Measurements from ENCODE around the gene JAML. TPM values are rescaled to one million over a fixed set of nuclear protein-coding genes. Genes with fewer than 3 reads are reported as not detected.
A peak's percentile ranks its signal among the peaks of the same experiment; 100 is the strongest.

JAML gene
- total and polyA plus RNA-seq, 2 of the 13 experiments (the other 11 are each of a cell fraction or from before 2014, with no cell fraction given) = 2.0 to 3.3 TPM

DNA sequence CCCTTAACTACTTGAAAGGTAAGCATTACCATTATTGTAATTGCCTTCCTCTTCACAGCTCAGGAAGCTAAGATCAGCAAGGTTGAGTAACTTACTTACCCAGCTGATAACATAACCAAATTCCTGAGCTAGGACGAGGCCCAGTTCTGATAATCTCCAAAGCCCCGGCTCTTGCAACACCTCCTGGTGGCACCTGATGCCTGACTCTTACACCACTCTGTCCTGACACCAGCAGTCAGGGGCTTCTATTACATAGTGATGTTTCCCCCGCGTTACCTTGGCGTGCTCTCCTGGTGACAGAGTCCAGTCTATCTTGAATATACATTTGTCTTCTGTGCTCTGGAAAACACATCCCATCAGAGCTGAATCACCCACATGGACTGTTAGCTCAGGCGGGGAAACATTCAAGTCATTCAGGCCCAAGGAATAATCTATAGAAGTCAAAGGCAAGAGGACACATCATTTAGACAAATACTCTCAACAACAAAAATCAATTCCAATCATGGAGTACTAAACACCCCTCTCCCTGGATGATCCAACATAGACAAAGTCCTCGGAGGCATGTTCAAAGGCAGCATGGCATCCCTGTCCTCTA is 12.6 kb downstream of the JAML start (continued):
- TF ChIP-seq ZNF12 (CRISPR knock-in tag; IDR thresholded peaks at IDR 0.05) (peak; percentile 94), ZNF724P (CRISPR knock-in tag; IDR thresholded peaks at IDR 0.05; ENCODE audit: borderline replicate concordance) (0 out of 2 replicates have a peak, but pooled peaks have one; percentile 15), FLYWCH1 (CRISPR knock-in tag; IDR thresholded peaks at IDR 0.05) (no peak; the same call in 1 of the 2 replicates), PHF5A (CRISPR knock-in tag; IDR thresholded peaks at IDR 0.05; ENCODE audit: low read depth, unreplicated experiment) (peak; percentile 21), ZNF670 (CRISPR knock-in tag; IDR thresholded peaks at IDR 0.05; ENCODE audit: borderline replicate concordance) (peak; percentile 55), HNF4A (CRISPR knock-in tag; IDR thresholded peaks at IDR 0.05) (peak; percentile 91), CEBPG (CRISPR knock-in tag; IDR thresholded peaks at IDR 0.05) (peak; percentile 98), ADNP (CRISPR knock-in tag; IDR thresholded peaks at IDR 0.05) (no peak), ZNF296 (CRISPR knock-in tag; conservative IDR thresholded peaks at IDR 0.05) (no peak), GATAD2A (CRISPR knock-in tag; IDR thresholded peaks at IDR 0.05) (peak; percentile 97), NR2F6 (IDR thresholded peaks at IDR 0.05) (peak; percentile 83), NR2F6 (CRISPR knock-in tag; IDR thresholded peaks at IDR 0.05) (peak; percentile 55; the same call in 1 of the 2 replicates), SP140L (CRISPR knock-in tag; IDR thresholded peaks at IDR 0.05; ENCODE audit: borderline replicate concordance) (peak; percentile 43; the same call in 1 of the 2 replicates), ZNF225 (CRISPR knock-in tag; IDR thresholded peaks at IDR 0.05) (no peak), RORA (CRISPR knock-in tag; IDR thresholded peaks at IDR 0.05) (no peak), REL (CRISPR knock-in tag; conservative IDR thresholded peaks at IDR 0.05) (no peak), ZNF253 (CRISPR knock-in tag; IDR thresholded peaks at IDR 0.05; ENCODE audit: borderline replicate concordance) (0 out of 2 replicates have a peak, but pooled peaks have one; percentile 30)
- TF ChIP-seq, protein P1, sequence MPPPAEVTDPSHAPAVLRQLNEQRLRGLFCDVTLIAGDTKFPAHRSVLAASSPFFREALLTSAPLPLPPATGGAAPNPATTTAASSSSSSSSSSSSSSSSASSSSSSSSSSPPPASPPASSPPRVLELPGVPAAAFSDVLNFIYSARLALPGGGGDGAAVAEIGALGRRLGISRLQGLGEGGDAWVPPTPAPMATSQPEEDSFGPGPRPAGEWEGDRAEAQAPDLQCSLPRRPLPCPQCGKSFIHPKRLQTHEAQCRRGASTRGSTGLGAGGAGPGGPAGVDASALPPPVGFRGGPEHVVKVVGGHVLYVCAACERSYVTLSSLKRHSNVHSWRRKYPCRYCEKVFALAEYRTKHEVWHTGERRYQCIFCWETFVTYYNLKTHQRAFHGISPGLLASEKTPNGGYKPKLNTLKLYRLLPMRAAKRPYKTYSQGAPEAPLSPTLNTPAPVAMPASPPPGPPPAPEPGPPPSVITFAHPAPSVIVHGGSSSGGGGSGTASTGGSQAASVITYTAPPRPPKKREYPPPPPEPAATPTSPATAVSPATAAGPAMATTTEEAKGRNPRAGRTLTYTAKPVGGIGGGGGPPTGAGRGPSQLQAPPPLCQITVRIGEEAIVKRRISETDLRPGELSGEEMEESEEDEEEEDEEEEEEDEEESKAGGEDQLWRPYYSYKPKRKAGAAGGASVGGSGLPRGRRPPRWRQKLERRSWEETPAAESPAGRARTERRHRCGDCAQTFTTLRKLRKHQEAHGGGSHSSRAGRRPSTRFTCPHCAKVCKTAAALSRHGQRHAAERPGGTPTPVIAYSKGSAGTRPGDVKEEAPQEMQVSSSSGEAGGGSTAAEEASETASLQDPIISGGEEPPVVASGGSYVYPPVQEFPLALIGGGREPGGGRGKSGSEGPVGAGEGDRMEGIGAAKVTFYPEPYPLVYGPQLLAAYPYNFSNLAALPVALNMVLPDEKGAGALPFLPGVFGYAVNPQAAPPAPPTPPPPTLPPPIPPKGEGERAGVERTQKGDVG (CRISPR knock-in tag; IDR thresholded peaks at IDR 0.05; ENCODE audit: borderline replicate concordance) = no peak
- TF ChIP-seq, protein P2, sequence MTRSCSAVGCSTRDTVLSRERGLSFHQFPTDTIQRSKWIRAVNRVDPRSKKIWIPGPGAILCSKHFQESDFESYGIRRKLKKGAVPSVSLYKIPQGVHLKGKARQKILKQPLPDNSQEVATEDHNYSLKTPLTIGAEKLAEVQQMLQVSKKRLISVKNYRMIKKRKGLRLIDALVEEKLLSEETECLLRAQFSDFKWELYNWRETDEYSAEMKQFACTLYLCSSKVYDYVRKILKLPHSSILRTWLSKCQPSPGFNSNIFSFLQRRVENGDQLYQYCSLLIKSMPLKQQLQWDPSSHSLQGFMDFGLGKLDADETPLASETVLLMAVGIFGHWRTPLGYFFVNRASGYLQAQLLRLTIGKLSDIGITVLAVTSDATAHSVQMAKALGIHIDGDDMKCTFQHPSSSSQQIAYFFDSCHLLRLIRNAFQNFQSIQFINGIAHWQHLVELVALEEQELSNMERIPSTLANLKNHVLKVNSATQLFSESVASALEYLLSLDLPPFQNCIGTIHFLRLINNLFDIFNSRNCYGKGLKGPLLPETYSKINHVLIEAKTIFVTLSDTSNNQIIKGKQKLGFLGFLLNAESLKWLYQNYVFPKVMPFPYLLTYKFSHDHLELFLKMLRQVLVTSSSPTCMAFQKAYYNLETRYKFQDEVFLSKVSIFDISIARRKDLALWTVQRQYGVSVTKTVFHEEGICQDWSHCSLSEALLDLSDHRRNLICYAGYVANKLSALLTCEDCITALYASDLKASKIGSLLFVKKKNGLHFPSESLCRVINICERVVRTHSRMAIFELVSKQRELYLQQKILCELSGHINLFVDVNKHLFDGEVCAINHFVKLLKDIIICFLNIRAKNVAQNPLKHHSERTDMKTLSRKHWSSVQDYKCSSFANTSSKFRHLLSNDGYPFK (CRISPR knock-in tag; IDR thresholded peaks at IDR 0.05; ENCODE audit: borderline replicate concordance) = no peak
- TF ChIP-seq, protein P3, sequence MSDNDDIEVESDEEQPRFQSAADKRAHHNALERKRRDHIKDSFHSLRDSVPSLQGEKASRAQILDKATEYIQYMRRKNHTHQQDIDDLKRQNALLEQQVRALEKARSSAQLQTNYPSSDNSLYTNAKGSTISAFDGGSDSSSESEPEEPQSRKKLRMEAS (IDR thresholded peaks at IDR 0.05) = peak; percentile 67
- TF ChIP-seq, protein P4, sequence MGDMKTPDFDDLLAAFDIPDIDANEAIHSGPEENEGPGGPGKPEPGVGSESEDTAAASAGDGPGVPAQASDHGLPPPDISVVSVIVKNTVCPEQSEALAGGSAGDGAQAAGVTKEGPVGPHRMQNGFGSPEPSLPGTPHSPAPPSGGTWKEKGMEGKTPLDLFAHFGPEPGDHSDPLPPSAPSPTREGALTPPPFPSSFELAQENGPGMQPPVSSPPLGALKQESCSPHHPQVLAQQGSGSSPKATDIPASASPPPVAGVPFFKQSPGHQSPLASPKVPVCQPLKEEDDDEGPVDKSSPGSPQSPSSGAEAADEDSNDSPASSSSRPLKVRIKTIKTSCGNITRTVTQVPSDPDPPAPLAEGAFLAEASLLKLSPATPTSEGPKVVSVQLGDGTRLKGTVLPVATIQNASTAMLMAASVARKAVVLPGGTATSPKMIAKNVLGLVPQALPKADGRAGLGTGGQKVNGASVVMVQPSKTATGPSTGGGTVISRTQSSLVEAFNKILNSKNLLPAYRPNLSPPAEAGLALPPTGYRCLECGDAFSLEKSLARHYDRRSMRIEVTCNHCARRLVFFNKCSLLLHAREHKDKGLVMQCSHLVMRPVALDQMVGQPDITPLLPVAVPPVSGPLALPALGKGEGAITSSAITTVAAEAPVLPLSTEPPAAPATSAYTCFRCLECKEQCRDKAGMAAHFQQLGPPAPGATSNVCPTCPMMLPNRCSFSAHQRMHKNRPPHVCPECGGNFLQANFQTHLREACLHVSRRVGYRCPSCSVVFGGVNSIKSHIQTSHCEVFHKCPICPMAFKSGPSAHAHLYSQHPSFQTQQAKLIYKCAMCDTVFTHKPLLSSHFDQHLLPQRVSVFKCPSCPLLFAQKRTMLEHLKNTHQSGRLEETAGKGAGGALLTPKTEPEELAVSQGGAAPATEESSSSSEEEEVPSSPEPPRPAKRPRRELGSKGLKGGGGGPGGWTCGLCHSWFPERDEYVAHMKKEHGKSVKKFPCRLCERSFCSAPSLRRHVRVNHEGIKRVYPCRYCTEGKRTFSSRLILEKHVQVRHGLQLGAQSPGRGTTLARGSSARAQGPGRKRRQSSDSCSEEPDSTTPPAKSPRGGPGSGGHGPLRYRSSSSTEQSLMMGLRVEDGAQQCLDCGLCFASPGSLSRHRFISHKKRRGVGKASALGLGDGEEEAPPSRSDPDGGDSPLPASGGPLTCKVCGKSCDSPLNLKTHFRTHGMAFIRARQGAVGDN (CRISPR knock-in tag; IDR thresholded peaks at IDR 0.05) = peak; percentile 34; the same call in 1 of the 2 replicates
